ENCODE measurements around the gene SNX15.
A peak's percentile ranks its signal among the peaks of the same experiment; 100 is the strongest.

SNX15 gene

DNA sequence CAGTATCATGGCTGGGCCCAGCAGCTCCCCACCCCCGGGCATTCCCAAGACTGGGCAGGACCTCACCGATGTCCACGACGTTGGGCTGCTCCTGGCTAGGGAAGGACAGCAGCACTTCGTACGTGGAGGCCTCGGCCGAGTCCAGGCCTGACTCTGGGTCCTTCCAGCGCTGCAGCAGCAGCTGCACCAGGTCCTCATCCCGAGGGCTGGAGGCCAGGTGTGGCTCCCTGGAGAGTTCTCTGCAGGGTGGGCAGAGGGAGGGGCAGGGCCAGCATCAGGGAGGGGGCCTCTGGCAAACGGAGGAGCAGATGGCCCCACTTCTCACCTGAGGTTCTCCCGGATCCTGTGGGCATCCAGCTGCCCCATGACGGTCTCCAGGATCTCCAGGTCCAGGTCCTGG is 30.8 kb downstream of the SNX15 start:
- no peak for DNase-seq

DNA sequence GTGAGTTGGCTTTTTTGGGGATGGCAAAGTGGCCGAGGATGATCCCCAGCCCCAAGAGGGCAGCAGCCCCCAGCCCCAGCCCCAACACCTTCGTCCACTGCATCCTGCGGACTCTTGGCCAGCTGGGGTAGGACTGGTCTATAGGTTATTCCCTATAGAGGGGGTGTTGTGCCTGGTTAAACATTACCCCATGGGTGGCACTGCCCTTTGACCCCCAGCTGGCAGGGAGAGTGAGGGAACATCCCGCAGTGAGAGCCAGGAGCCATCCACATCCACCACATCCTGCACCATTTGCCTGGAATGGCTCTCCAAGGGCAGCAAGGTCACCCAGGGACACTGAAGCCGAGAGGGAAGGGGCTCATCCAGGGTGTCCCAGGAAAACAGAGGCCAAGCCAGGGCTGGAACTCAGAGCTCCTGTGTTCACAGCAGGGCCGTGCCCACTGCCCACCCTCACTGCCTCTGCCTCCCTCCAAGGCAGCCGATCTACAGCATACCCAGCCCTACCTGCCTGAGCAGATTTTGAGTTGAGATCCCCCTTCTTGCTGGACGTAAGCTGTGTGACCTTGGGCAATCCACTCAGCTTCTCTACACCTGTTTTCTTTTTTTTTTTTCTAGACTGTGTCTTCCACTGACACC is 31.3 kb downstream of the SNX15 start, which contains the start of gene NAALADL1:
TSS of gene NAALADL1 (minus strand) at position 135 of the 636 bp plus-strand sequence. CDS start at position 103, 32 bp downstream.
- no peak for DNase-seq

GRCh38 chr11:65059523-65059922 is 32.3 kb downstream of the SNX15 start:
- no peak for DNase-seq

DNA sequence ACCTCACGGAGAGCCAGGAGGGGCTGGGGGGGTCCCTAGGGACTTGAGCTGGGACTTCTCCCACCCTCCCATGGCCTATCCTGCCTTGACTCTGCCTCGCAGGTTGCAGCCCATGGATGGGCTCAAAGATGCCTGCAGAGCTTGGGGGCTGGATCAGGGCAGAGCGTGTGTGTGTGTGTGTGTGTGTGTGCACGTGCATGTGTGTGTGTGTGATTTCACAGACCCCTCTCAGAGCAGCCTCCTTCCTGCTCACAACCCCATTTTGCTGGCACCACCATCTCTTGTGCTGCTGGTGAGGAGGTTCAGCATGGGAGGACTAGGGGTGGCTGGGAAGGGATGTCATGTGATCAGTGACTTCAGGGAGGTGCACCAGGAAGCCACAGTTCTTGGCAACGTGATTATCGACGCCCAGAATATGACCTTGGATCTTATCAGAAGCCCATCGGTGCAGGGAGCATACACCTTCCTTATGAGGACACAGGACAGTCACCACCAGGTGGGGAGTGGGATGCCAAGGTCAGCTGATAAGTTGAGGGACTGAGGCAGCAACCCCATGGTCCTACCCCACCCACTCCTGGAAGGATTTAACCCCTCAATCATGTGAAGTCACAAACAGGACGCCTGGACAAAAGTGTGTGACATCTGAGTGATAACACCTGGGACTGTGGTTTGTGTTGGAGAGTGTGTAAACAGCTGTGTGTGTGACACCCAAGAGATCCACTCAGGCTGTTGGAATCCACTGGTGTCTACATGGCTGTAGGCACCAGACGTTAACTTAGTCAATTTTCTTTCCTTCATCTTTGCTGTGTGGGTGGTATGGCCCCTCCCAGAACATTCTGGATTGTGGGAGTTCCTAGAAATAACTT is 33.0 kb downstream of the SNX15 start:
- DNase-seq, result no peak

- DNase-seq, result no peak
These were observed 33.7 kb downstream of the SNX15 start for GRCh38 chr11:65060913-65061408.

- no peak for DNase-seq
These were observed 36.3 kb downstream of the SNX15 start for GRCh38 chr11:65063532-65063931.

GRCh38 chr11:65064847-65065240 is 37.6 kb downstream of the SNX15 start:
- no peak for DNase-seq

DNA sequence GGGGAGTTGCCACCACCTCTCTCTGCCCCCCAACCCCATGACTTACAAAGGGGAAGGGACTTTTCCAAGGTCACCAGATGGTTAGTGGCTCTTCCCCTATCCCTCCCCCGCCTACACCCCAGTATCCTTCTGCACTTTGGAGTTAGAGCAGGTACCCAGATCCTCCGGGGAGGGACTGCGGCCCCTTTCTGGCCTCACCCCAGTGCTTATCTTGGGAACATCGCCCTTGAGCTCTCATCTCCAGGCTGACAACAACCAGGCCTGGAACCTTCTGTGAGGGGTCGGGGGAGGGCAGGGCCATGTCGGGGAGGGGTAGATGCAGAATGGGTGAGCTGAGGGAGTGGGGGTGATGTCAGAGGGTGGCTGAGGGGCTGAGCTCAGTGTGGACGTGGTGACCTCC is 38.6 kb downstream of the SNX15 start:
- no peak for DNase-seq

- DNase-seq, result no peak
These were observed 39.1 kb downstream of the SNX15 start for GRCh38 chr11:65066315-65066714.

- DNase-seq, result no peak
These were observed 39.6 kb downstream of the SNX15 start for GRCh38 chr11:65066805-65067291.

- DNase-seq, result no peak
These were observed 40.2 kb downstream of the SNX15 start for GRCh38 chr11:65067446-65067845.

- no peak for DNase-seq
These were observed 42.0 kb downstream of the SNX15 start for GRCh38 chr11:65069217-65069616.

GRCh38 chr11:65071907-65072630 is 44.8 kb downstream of the SNX15 start:
- no peak for DNase-seq

DNA sequence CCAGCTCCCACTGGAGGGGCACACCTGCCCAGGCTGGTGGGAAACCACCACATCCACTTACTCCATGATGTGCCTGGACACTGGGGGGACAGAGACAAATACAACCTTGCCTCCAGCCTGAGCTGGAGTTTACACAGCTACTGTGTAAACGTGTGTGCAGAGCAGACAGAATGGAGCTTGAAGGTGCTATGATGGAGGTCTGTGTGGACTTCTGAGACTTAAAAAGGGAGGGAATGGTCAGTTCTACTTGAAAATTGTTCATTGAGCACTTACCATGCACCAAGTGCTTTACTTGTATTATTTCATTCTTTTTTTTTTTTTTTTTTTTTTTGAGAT is 45.4 kb downstream of the SNX15 start:
- DNase-seq, result no peak

DNA sequence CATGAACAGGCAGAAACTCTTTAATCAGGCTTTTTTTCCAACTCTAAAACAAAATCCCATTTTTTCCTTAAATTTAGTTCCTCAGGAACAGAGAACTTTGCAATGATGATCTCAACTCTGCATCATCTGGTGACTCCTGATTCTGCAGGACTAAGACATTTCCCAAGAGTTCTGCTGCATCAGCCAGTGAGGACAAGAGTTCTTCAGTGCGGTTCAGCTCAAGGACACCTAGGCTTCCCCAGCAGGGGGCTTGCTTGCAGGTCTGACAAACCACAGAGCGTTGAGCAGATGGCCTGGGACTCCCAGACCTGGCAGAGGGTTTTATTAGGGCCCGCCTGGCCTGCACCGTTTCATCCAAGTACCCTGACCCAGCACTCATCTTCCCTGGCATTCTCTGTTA is 50.2 kb downstream of the SNX15 start:
- no peak for DNase-seq

GRCh38 chr11:65078151-65078550 is 50.9 kb downstream of the SNX15 start:
- peak; percentile 72 for DNase-seq

- DNase-seq, result no peak
These were observed 51.6 kb downstream of the SNX15 start for GRCh38 chr11:65078786-65079342.

GRCh38 chr11:65083134-65083833 is 56.0 kb downstream of the SNX15 start:
- no peak for DNase-seq

DNA sequence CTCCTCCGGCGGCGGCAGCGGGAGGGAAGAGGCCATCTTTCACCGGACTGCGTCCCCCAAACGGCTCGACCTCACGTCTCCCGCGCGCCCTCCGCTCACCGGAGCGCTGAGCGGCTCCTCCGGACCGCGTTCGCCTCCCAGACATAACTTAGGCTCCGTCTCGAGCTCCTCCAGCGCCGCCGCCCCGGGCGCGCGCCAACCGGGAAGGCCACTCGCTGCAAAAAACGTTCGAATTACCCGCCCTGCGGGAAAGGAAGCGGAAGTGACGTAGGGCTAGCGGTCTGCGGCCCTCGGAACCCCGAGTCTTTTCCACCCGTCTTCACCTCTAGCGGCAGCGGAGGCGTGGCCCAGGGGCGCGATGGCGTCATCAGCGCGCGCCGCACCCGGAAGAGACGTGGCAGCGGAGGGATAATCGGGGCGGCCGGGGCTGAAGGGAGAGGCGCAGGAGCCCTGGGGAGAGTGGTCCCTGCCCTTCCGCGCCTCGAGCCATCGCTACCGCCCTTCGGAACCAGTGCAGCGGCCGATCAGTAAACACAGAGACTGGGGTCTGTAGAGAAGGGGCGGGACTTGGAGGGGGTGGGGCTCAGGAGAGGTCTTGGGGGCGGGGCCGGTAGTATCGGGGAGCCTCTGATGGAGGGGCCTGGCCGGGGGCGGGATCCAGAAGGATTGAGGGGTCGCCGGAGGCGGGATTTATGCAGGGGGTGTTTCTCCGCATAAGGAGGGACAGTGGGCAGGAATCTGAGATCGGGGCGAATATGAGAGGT is 56.8 kb downstream of the SNX15 start, which contains the start of the genes CDCA5 and ZFPL1:
TSS of gene CDCA5 (minus strand) at position 207 of the 764 bp plus-strand sequence. CDS start at position 145, 62 bp downstream.
TSS of gene ZFPL1 (plus strand) at position 389 of the 764 bp plus-strand sequence. CDS start 477 bp downstream, outside the sequence.
- peak; percentile 97 for DNase-seq

- DNase-seq, result no peak
These were observed 57.5 kb downstream of the SNX15 start for GRCh38 chr11:65084598-65085375.
